ENCODE measurements around the gene CDK5RAP2. TPM values are rescaled to one million over a fixed set of nuclear protein-coding genes. Genes with fewer than 3 reads are reported as not detected.

Gene CDK5RAP2
- total and polyA plus RNA-seq, 7 donors = 10.6 to 57.8 (median 41.0) TPM

GRCh38 chr9:120396931-120397330, 183.0 kb downstream of the CDK5RAP2 start:
- Histone ChIP-seq H3K36me3 (peaks cover 13 to 94% (median 37%) of the 10 kb centered on the region in 4 donors), H3K27me3 (no peaks in the 10 kb centered on the region), H3K9me3 (no peaks in the 10 kb centered on the region), H3K4me3 (no peak overlapping the region), H3K27ac (no peak overlapping the region), H3K4me1 (no peaks in the 10 kb centered on the region)
- intact Hi-C loops (cut with DNase I) = no loop called here
- 97 to 98% methylated on average over 6 of the region's 6 CpGs for WGBS, 2 donors
- peak; percentile 38 for DNase-seq
- TF ChIP-seq POLR2AphosphoS5 (IDR thresholded peaks at IDR 0.05) (no peak), EP300 (IDR thresholded peaks at IDR 0.05) (no peak), POLR2A (IDR thresholded peaks at IDR 0.05) (no peak)

- Histone ChIP-seq H3K27me3 (no peaks in the 10 kb centered on the region), H3K27ac (no peak overlapping the region), H3K4me1 (no peaks in the 10 kb centered on the region), H3K9me3 (no peaks in the 10 kb centered on the region), H3K4me3 (no peak overlapping the region), H3K36me3 (peaks cover 18 to 95% (median 39%) of the 10 kb centered on the region in 4 donors)
- WGBS, 2 donors = 89 to 92% methylated on average over 3 of the region's 3 CpGs
- intact Hi-C loops (cut with DNase I) = no loop called here
- peak; percentile 46 for DNase-seq
- TF ChIP-seq POLR2AphosphoS5 (IDR thresholded peaks at IDR 0.05) (no peak), CTCF (IDR thresholded peaks at IDR 0.05) (no peak)
Measured at GRCh38 chr9:120396418-120396817, 183.5 kb downstream of the CDK5RAP2 start.

GRCh38 chr9:120395376-120395775, 184.6 kb downstream of the CDK5RAP2 start:
- 90 to 97% methylated on average over 7 of the region's 7 CpGs for WGBS, 2 donors
- Histone ChIP-seq H3K4me3 (no peak overlapping the region), H3K4me1 (no peaks in the 10 kb centered on the region), H3K36me3 (peaks cover 23 to 96% (median 39%) of the 10 kb centered on the region in 4 donors), H3K9me3 (no peaks in the 10 kb centered on the region), H3K27ac (no peak overlapping the region), H3K27me3 (no peaks in the 10 kb centered on the region)
- intact Hi-C loops (cut with DNase I) = no loop called here
- no peak for TF ChIP-seq POLR2AphosphoS5 (IDR thresholded peaks at IDR 0.05)
- no peak for TF ChIP-seq POLR2A (IDR thresholded peaks at IDR 0.05)
- no peak for TF ChIP-seq EP300 (IDR thresholded peaks at IDR 0.05)
- TF ChIP-seq CTCF (IDR thresholded peaks at IDR 0.05) = no peak
- DNase-seq = peak; percentile 21

- no peaks in the 10 kb centered on the region for H3K27me3 ChIP-seq
- WGBS, 2 donors = 79 to 91% methylated on average over 13 of the region's 13 CpGs
- no peak overlapping the region for H3K4me3 ChIP-seq
- peaks cover 23 to 96% (median 42%) of the 10 kb centered on the region in 4 donors for H3K36me3 ChIP-seq
- intact Hi-C loops (cut with DNase I) = no loop called here
- DNase-seq = peak; percentile 36
- no peaks in the 10 kb centered on the region for H3K4me1 ChIP-seq
- TF ChIP-seq EP300 (IDR thresholded peaks at IDR 0.05) (no peak), CTCF (IDR thresholded peaks at IDR 0.05) (no peak), POLR2A (IDR thresholded peaks at IDR 0.05) (no peak), POLR2AphosphoS5 (IDR thresholded peaks at IDR 0.05) (no peak)
- H3K27ac ChIP-seq = no peak overlapping the region
- H3K9me3 ChIP-seq = no peaks in the 10 kb centered on the region
Measured at GRCh38 chr9:120394058-120394669, 185.8 kb downstream of the CDK5RAP2 start.

GRCh38 chr9:120393386-120394057, 186.4 kb downstream of the CDK5RAP2 start:
- Histone ChIP-seq H3K4me1 (no peaks in the 10 kb centered on the region), H3K36me3 (peaks cover 23 to 96% (median 37%) of the 10 kb centered on the region in 4 donors), H3K9me3 (no peaks in the 10 kb centered on the region), H3K27ac (no peak overlapping the region), H3K27me3 (no peaks in the 10 kb centered on the region), H3K4me3 (no peak overlapping the region)
- intact Hi-C loops (cut with DNase I) = no loop called here
- DNase-seq = peak; percentile 53
- WGBS, 2 donors = 84 to 89% methylated on average over 7 of the region's 7 CpGs
- TF ChIP-seq POLR2AphosphoS5 (IDR thresholded peaks at IDR 0.05) (no peak), CTCF (IDR thresholded peaks at IDR 0.05) (no peak), EP300 (IDR thresholded peaks at IDR 0.05) (no peak), POLR2A (IDR thresholded peaks at IDR 0.05) (no peak)

Measured in sigmoid colon (tissue), 7 donors.